Left renal cortex interstitium (tissue), 4 donors: Measurements from ENCODE around the gene FAM43A. TPM values are rescaled to one million over a fixed set of nuclear protein-coding genes. Genes with fewer than 3 reads are reported as not detected.

ENCODE experiments used
- DNase-seq, 4 donors: peaks; one replicate each; pipeline ENCODE4 v3.0.0-alpha.2; 2013; ENCODE audit warnings: low read depth in 4 of 4, low spot score in 2 of 4, missing footprints in 1 of 4
- polyA plus RNA-seq, 4 donors: library from polyadenylated mRNA; unstranded; fragments of 120-200 nt; gene quantifications; one replicate each; pipeline ENCODE4 v1.2.1, GENCODE V29; 2013; ENCODE audit not compliant: insufficient read length in 4 of 4

The FAM43A gene
- polyA plus RNA-seq, 4 donors, result 5.5 to 9.4 (median 6.7) TPM

GRCh38 chr3:194675081-194675640 is 10.5 kb upstream of the FAM43A start:
- DNase-seq, result no peak

GRCh38 chr3:194675680-194676079 is 10.0 kb upstream of the FAM43A start:
- no peak for DNase-seq

- DNase-seq, result no peak
Observed at GRCh38 chr3:194676471-194676870, 9.2 kb upstream of the FAM43A start.

GRCh38 chr3:194680888-194681615 is 4.6 kb upstream of the FAM43A start:
- DNase-seq, result no peak

GRCh38 chr3:194682189-194682693 is 3.4 kb upstream of the FAM43A start:
- no peak for DNase-seq

- peak in 2 of 4 donors; percentile 66 to 71 for DNase-seq
Observed at GRCh38 chr3:194682694-194683310, 2.9 kb upstream of the FAM43A start.

GRCh38 chr3:194683380-194683779 is 2.3 kb upstream of the FAM43A start:
- DNase-seq, result no peak

- no peak for DNase-seq
Observed at GRCh38 chr3:194685065-194685717, 492 bp upstream of the FAM43A start.

GRCh38 chr3:194686414-194686815 is 732 bp downstream of the FAM43A start:
- peak in 1 of 4 donors; percentile 13 for DNase-seq

GRCh38 chr3:194686816-194687637 is 1.3 kb downstream of the FAM43A start:
- peak in 2 of 4 donors; percentile 21 to 26 for DNase-seq

- peak in 2 of 4 donors; percentile 47 to 48 for DNase-seq
Observed at GRCh38 chr3:194687638-194688199, 2.0 kb downstream of the FAM43A start.

- peak in 2 of 4 donors; percentile 14 to 15 for DNase-seq
Observed at GRCh38 chr3:194688200-194688740, 2.6 kb downstream of the FAM43A start.

- no peak for DNase-seq
Observed at GRCh38 chr3:194688946-194689345, 3.3 kb downstream of the FAM43A start.

GRCh38 chr3:194689493-194689944 is 3.8 kb downstream of the FAM43A start:
- DNase-seq, result peak in 2 of 4 donors; percentile 45 to 47

GRCh38 chr3:194690501-194691372 is 5.1 kb downstream of the FAM43A start:
- no peak for DNase-seq

- DNase-seq, result peak in 2 of 4 donors; percentile 19 to 21
Observed at GRCh38 chr3:194691481-194692283, 6.0 kb downstream of the FAM43A start.

GRCh38 chr3:194696702-194697101 is 11.0 kb downstream of the FAM43A start:
- DNase-seq, result no peak

GRCh38 chr3:194702545-194702944 is 16.9 kb downstream of the FAM43A start:
- no peak for DNase-seq
